ENCODE data around the gene UNC5CL.
"Not testable (repeated sequence)": the region's sequence is repeated elsewhere in the genome, so short reads cannot be mapped to it uniquely, and the experiment has no call there.

DNA sequence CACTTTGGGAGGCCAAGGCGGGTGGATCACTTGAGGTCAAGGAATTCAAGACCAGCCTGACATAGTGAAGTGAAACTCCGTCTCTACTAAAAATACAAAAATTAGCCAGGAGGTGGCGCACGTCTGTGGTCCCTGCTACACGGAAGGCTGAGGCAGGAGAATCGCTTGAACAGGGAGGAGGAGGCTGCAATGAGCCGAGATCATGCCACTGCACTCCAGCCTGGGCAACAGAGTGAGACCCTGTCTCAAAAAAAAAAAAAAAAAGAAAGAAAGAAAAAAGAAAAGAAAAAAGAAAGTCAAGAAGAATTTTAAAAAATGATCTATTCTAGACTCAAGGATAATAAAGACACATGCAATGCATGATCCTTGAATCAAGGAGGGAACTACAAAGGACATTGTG, 32.8 kb downstream of the UNC5CL start:
- TF ChIP-seq POLR2A, EP300 (IDR thresholded peaks at IDR 0.05): not testable (repeated sequence)
- TF ChIP-seq CTCF (IDR thresholded peaks at IDR 0.05): peak; percentile 52 to 69 (median 61)

Measured in gastroesophageal sphincter (tissue), 3 donors.